ENCODE measurements around the gene NELL2. TPM values are rescaled to one million over a fixed set of nuclear protein-coding genes. Genes with fewer than 3 reads are reported as not detected.

Gene NELL2
- total and polyA plus RNA-seq, 4 donors: 0.09 to 0.42 (median 0.17) TPM; not detected in 1

DNA sequence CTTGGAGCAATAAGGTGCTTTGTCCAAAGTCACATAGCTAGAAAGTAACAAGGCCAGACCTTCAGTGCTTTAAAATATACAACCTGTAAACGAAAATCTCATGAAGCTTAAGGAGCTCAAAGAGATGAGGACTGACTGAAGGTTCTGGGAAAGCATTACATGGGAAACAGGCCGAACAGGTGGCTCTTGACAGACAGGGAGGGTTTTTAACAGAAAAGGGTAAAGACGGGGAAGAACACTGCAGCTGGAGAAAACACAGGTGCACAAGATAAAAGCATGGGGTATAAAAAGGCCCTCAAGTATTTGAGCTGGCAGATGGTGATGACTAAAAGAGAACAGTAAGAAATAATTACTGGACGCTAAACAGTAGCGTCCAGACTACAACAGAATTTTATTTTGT, 257.2 kb downstream of the NELL2 start:
- Histone ChIP-seq H3K36me3 (ENCODE audit: control insufficient read depth in 4 of 4, insufficient read depth in 3 of 4, low read depth in 1 of 4, low read length in 3 of 4) (no peaks in the 10 kb centered on the region), H3K4me1 (ENCODE audit: control insufficient read depth in 4 of 4, insufficient read depth in 4 of 4, low read length in 3 of 4) (no peaks in the 10 kb centered on the region), H3K9me3 (ENCODE audit: control insufficient read depth in 4 of 4, low read length in 3 of 4) (no peaks in the 10 kb centered on the region), H3K27ac (ENCODE audit: low read depth in 1 of 2, low read length in 2 of 2) (no peak overlapping the region), H3K9ac (ENCODE audit: low read depth in 1 of 2, low read length in 2 of 2) (no peak overlapping the region), H3K4me3 (ENCODE audit: low read depth in 1 of 3, low read length in 3 of 3) (no peak overlapping the region), H3K27me3 (ENCODE audit: control insufficient read depth in 4 of 4, insufficient read depth in 4 of 4, low read length in 3 of 4) (no peaks in the 10 kb centered on the region)
- TF ChIP-seq RAD21 (IDR thresholded peaks at IDR 0.05) (no peak), NR2F2 (IDR thresholded peaks at IDR 0.05) (no peak), HNF4G (IDR thresholded peaks at IDR 0.05) (no peak), SP1 (IDR thresholded peaks at IDR 0.05) (no peak), TAF1 (conservative IDR thresholded peaks at IDR 0.05) (no peak), EGR1 (IDR thresholded peaks at IDR 0.05; ENCODE audit: low read depth in 2 of 2) (no peak), FOXA2 (IDR thresholded peaks at IDR 0.05) (no peak), HNF4A (conservative IDR thresholded peaks at IDR 0.05) (no peak)
- TF ChIP-seq, protein P1, sequence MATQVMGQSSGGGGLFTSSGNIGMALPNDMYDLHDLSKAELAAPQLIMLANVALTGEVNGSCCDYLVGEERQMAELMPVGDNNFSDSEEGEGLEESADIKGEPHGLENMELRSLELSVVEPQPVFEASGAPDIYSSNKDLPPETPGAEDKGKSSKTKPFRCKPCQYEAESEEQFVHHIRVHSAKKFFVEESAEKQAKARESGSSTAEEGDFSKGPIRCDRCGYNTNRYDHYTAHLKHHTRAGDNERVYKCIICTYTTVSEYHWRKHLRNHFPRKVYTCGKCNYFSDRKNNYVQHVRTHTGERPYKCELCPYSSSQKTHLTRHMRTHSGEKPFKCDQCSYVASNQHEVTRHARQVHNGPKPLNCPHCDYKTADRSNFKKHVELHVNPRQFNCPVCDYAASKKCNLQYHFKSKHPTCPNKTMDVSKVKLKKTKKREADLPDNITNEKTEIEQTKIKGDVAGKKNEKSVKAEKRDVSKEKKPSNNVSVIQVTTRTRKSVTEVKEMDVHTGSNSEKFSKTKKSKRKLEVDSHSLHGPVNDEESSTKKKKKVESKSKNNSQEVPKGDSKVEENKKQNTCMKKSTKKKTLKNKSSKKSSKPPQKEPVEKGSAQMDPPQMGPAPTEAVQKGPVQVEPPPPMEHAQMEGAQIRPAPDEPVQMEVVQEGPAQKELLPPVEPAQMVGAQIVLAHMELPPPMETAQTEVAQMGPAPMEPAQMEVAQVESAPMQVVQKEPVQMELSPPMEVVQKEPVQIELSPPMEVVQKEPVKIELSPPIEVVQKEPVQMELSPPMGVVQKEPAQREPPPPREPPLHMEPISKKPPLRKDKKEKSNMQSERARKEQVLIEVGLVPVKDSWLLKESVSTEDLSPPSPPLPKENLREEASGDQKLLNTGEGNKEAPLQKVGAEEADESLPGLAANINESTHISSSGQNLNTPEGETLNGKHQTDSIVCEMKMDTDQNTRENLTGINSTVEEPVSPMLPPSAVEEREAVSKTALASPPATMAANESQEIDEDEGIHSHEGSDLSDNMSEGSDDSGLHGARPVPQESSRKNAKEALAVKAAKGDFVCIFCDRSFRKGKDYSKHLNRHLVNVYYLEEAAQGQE (IDR thresholded peaks at IDR 0.05): no peak
- TF ChIP-seq, protein P2, sequence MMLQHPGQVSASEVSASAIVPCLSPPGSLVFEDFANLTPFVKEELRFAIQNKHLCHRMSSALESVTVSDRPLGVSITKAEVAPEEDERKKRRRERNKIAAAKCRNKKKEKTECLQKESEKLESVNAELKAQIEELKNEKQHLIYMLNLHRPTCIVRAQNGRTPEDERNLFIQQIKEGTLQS (IDR thresholded peaks at IDR 0.05): no peak
- WGBS: 77% methylated on average over 5 of the region's 5 CpGs
- DNase-seq (ENCODE audit: low spot score): no peak

DNA sequence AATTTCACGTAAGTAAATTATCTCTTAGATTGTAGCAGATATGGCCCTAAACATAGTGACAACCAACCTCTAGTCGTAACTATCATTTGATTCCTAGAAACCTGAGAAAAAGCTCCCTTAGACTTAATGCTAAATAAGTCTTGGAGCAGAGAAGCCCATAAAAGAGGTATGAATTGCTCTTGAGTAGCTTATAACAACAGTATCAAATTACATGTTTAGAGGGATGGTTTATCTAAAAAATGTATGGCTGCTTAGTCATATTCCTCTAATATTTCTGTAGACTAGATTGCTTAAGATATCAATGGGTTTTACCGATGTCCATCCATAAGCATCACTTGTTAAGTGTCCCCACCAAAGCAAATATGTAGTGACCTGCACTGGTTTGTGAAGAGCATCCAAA, 259.7 kb downstream of the NELL2 start:
- H3K4me3 ChIP-seq (ENCODE audit: low read depth in 1 of 3, low read length in 3 of 3): no peak overlapping the region
- WGBS: 55% methylated on average over 3 of the region's 3 CpGs
- H3K27me3 ChIP-seq (ENCODE audit: control insufficient read depth in 4 of 4, insufficient read depth in 4 of 4, low read length in 3 of 4): no peaks in the 10 kb centered on the region
- no peaks in the 10 kb centered on the region for H3K36me3 ChIP-seq (ENCODE audit: control insufficient read depth in 4 of 4, insufficient read depth in 3 of 4, low read depth in 1 of 4, low read length in 3 of 4)
- no peaks in the 10 kb centered on the region for H3K4me1 ChIP-seq (ENCODE audit: control insufficient read depth in 4 of 4, insufficient read depth in 4 of 4, low read length in 3 of 4)
- H3K27ac ChIP-seq (ENCODE audit: low read depth in 1 of 2, low read length in 2 of 2): no peak overlapping the region
- TF ChIP-seq, protein P3, sequence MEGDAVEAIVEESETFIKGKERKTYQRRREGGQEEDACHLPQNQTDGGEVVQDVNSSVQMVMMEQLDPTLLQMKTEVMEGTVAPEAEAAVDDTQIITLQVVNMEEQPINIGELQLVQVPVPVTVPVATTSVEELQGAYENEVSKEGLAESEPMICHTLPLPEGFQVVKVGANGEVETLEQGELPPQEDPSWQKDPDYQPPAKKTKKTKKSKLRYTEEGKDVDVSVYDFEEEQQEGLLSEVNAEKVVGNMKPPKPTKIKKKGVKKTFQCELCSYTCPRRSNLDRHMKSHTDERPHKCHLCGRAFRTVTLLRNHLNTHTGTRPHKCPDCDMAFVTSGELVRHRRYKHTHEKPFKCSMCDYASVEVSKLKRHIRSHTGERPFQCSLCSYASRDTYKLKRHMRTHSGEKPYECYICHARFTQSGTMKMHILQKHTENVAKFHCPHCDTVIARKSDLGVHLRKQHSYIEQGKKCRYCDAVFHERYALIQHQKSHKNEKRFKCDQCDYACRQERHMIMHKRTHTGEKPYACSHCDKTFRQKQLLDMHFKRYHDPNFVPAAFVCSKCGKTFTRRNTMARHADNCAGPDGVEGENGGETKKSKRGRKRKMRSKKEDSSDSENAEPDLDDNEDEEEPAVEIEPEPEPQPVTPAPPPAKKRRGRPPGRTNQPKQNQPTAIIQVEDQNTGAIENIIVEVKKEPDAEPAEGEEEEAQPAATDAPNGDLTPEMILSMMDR (IDR thresholded peaks at IDR 0.05; ENCODE audit: low read depth, low read length, missing input control): no peak
- no peak for TF ChIP-seq HNF4A (conservative IDR thresholded peaks at IDR 0.05)
- TF ChIP-seq SP1 (IDR thresholded peaks at IDR 0.05): no peak
- TF ChIP-seq, protein P2 (IDR thresholded peaks at IDR 0.05): no peak
- TF ChIP-seq RAD21 (IDR thresholded peaks at IDR 0.05): no peak
- no peak for TF ChIP-seq YY1 (IDR thresholded peaks at IDR 0.05)
- no peak for TF ChIP-seq JUND (IDR thresholded peaks at IDR 0.05)
- no peak for TF ChIP-seq RXRA (IDR thresholded peaks at IDR 0.05)
- TF ChIP-seq TAF1 (conservative IDR thresholded peaks at IDR 0.05): no peak
- no peak for TF ChIP-seq NR2F2 (IDR thresholded peaks at IDR 0.05)
- TF ChIP-seq, protein P1 (IDR thresholded peaks at IDR 0.05): no peak
- TF ChIP-seq FOXA1 (IDR thresholded peaks at IDR 0.05): no peak
- TF ChIP-seq GABPA (IDR thresholded peaks at IDR 0.05 in 1 of 2, conservative IDR thresholded peaks at IDR 0.05 in 1 of 2): no peak
- TF ChIP-seq, protein P4, sequence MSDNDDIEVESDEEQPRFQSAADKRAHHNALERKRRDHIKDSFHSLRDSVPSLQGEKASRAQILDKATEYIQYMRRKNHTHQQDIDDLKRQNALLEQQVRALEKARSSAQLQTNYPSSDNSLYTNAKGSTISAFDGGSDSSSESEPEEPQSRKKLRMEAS (IDR thresholded peaks at IDR 0.05): no peak
- TF ChIP-seq EGR1 (IDR thresholded peaks at IDR 0.05; ENCODE audit: low read depth in 2 of 2): no peak
- no peak for TF ChIP-seq HNF4G (IDR thresholded peaks at IDR 0.05)
- TF ChIP-seq, protein P5, sequence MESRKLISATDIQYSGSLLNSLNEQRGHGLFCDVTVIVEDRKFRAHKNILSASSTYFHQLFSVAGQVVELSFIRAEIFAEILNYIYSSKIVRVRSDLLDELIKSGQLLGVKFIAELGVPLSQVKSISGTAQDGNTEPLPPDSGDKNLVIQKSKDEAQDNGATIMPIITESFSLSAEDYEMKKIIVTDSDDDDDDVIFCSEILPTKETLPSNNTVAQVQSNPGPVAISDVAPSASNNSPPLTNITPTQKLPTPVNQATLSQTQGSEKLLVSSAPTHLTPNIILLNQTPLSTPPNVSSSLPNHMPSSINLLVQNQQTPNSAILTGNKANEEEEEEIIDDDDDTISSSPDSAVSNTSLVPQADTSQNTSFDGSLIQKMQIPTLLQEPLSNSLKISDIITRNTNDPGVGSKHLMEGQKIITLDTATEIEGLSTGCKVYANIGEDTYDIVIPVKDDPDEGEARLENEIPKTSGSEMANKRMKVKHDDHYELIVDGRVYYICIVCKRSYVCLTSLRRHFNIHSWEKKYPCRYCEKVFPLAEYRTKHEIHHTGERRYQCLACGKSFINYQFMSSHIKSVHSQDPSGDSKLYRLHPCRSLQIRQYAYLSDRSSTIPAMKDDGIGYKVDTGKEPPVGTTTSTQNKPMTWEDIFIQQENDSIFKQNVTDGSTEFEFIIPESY (IDR thresholded peaks at IDR 0.05): no peak
- no peaks in the 10 kb centered on the region for H3K9me3 ChIP-seq (ENCODE audit: control insufficient read depth in 4 of 4, low read length in 3 of 4)
- DNase-seq (ENCODE audit: low spot score): no peak
- no peak overlapping the region for H3K9ac ChIP-seq (ENCODE audit: low read depth in 1 of 2, low read length in 2 of 2)

Measured in liver (tissue), 9 donors.